ENCODE measurements around the gene RASGRF1. TPM values are rescaled to one million over a fixed set of nuclear protein-coding genes. Genes with fewer than 3 reads are reported as not detected.
"Not testable (repeated sequence)": the region's sequence is repeated elsewhere in the genome, so short reads cannot be mapped to it uniquely, and the experiment has no call there.

The RASGRF1 gene, protein sequence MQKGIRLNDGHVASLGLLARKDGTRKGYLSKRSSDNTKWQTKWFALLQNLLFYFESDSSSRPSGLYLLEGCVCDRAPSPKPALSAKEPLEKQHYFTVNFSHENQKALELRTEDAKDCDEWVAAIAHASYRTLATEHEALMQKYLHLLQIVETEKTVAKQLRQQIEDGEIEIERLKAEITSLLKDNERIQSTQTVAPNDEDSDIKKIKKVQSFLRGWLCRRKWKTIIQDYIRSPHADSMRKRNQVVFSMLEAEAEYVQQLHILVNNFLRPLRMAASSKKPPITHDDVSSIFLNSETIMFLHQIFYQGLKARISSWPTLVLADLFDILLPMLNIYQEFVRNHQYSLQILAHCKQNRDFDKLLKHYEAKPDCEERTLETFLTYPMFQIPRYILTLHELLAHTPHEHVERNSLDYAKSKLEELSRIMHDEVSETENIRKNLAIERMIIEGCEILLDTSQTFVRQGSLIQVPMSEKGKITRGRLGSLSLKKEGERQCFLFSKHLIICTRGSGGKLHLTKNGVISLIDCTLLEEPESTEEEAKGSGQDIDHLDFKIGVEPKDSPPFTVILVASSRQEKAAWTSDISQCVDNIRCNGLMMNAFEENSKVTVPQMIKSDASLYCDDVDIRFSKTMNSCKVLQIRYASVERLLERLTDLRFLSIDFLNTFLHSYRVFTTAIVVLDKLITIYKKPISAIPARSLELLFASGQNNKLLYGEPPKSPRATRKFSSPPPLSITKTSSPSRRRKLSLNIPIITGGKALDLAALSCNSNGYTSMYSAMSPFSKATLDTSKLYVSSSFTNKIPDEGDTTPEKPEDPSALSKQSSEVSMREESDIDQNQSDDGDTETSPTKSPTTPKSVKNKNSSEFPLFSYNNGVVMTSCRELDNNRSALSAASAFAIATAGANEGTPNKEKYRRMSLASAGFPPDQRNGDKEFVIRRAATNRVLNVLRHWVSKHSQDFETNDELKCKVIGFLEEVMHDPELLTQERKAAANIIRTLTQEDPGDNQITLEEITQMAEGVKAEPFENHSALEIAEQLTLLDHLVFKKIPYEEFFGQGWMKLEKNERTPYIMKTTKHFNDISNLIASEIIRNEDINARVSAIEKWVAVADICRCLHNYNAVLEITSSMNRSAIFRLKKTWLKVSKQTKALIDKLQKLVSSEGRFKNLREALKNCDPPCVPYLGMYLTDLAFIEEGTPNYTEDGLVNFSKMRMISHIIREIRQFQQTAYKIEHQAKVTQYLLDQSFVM (N-terminal part only)
- total RNA-seq, result under 1 TPM; 0.09 to 0.10 TPM
- long read RNA-seq, donor 1, result 0 reads
- long read RNA-seq, donor 2, partial matches to known transcripts, result 0 of 1 reads
- long read RNA-seq, donor 2, other reads (novel, unspliced or antisense), result 1 of 1 reads

DNA sequence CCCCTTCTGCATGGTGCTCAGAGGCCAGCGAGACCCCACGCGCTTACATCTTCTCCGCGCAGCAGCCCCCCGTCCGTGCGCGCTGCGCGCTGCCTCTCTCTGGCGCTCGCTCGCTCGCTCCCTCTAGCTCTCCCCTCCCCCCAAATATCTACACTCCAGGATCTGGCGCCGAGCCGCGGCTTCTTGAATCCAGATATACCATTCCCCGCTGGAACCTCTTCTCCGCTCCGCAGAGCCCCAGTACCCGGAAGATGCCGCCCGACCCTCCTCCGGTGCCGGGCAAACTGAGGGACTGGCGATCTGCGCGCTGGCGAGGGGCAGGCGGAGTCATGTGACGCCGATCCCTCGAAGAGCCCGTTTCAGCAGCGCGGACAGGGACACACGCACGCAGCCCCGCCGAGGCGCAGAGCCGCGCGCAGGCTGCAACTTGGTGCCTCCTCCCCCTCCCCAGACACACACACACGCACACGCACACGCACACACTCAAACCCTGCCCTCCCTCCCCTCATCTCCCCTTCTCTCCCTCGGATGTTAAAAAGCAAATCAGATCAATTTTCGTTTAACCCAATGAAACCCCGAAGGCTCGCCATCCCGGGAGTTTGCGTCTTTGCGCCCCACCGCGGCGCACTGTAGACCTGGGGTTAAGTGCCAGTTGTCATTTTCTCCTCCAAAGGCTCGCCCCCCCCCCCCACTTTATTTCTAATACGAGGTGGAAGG lies at the start of gene RASGRF1:
Gene RASGRF1 (minus strand): TSS at position 294 of the 717 bp plus-strand sequence. CDS start 282 bp downstream, at position 12.
- intact Hi-C loops (cut with DNase I), result no loop called here
- no peak for DNase-seq (ENCODE audit: low spot score)

DNA sequence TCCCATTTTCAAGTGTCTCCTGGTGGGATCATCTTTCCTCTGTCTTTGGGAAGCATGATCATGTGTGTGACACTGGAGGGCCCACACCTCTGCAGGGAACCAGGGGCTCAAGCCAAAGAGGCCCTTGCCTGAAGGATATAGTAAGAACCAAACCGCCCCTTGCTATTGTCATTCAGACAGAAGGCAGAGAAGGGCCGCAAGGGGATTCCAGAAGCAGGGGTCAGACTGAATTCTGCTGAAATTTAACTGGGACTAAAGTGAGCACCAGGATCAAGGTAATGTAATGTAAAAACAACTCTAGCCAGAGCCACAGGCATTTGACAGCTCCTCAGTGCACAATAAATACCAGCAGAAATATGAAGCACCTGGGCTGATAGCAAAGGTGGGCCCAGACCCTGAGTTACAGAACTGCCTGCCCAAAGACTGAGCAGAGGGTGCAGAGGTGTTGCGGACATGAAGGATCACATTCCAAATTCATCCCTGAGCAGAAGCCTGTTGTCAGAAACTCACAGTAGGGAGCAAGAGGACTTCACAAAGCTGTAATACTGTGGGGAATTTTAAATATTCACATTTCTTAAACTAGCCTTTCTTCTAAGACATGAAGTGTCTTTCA lies 46.0 kb upstream of the RASGRF1 start:
- intact Hi-C loops (cut with DNase I), result no loop called here
- DNase-seq (ENCODE audit: low spot score), result no peak

DNA sequence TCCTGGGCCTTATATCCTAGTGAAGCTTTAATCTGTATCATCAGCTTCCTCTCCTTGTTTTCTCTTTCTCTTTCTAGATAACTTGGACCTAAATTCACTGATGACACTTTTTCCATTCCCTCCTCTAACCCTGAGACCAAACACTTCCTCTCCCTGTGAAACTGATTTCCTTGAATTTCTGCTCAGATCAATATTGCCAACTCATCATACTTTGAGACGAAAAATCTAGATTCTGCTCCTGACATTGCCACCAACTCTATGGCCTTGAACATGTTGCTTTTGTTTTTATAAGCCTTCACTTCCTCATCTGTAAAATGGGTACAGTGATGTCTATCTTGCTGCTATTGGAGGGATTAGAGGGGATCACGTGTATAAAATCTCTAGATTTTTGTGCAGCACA lies 42.7 kb upstream of the RASGRF1 start:
- intact Hi-C loops (cut with DNase I), result no loop called here
- DNase-seq (ENCODE audit: low spot score), result no peak

DNA sequence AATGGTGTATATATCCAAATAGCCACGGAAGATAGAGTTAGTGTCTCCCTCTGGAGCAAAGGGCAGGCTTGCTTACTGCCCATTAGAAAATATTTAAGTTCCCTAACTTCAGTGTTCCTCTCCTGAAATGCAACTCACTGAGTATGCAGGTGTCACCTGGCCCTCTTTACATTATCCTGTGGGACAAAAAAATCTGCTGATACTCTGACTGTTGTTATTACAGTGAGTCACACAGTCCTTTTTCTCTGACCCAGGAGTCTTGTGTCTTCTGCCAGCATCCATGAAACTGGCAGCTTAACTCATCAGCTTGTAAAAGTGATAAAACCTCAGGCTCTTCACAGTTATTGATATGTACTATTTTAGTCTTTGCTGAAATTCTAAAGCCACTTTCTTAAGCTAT lies 42.2 kb upstream of the RASGRF1 start:
- intact Hi-C loops (cut with DNase I), result no loop called here
- DNase-seq (ENCODE audit: low spot score), result no peak

DNA sequence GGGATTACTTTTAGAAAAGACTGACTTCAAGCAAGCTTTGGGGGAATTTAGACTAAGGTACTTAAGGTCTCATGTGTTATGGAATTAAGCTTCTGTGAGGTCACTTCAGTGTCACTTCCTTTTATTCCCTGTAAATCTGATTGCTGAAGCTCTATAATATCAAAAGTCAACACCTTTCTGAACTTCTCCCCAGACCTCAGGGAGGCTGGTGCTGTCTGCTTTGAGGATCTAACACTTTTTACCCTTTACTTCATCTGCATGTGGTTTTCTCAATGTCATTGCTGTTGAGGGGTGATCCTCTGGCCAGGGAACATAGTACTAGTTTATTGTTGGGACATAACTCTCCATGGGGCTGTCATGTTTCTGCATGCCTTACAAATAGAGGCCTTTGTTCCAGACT lies 41.8 kb upstream of the RASGRF1 start:
- intact Hi-C loops (cut with DNase I), result no loop called here
- no peak for DNase-seq (ENCODE audit: low spot score)

DNA sequence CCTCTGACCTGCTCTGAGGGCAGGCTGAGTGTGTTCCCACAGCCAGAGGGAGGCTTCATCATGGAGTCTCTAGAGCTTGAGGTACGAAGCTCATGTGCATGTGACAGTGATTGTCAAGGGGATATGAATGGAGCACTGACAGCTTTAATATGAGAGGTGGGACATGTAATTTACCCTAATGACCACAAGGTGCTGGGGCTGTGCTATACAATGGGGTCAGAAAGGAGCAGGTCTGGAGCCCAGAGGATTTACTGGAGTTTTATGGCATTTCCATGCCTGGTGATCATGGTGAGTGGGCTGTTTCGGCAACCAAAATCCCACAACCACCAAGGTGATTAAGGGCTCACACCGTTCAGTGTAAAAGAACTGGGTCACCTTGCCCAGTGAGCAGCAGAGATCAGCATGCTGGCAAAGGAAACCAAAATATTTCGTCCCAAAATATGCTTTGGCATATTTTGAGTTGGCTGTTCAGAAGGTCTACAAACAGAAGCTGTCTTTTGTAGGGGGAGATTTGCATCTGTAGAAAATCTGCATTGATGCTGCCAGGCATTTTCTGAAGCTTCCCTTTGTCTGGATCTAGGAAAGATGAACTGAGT lies 40.1 kb upstream of the RASGRF1 start:
- intact Hi-C loops (cut with DNase I), result no loop called here
- DNase-seq (ENCODE audit: low spot score), result no peak

DNA sequence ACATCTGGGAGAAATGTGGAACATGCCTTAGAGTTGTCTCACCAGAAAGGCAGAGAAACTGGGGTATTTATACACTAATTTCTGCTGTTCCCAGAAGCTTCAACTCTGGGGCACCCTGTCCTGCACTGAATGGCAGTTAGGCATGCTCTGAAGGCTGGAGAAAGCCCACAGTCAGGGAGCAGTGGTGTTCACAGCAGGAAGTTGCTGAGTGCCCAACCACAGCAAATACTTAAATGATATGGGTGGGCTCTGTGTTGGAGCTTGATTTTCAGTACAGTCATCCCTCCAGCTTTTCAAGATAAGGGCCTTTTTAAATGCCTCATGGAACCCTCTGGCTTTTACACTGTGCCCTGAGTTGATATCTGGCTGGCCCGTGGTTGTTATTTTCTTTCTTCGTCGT lies 38.7 kb upstream of the RASGRF1 start:
- intact Hi-C loops (cut with DNase I), result no loop called here
- DNase-seq (ENCODE audit: low spot score), result no peak

DNA sequence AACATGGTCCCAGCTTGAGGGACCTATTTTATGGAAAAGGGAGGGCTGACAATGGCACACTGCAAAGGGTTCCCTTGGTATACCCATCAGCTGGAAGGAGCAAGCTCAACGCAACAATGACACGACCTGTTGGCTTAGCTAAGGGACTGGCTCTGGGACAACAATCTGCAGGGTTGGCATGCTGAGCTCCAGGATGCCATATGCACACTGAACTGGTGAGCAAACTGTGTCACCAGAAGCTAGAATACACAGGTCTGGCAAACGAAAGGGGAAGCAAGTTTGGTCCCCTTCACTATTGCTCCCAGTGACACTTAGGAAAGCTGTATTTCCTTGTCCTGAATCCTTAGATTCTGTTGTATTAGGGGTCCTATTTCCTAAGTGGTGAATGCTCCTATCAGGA lies 38.0 kb upstream of the RASGRF1 start:
- no peak for DNase-seq (ENCODE audit: low spot score)
- intact Hi-C loops (cut with DNase I), result no loop called here

DNA sequence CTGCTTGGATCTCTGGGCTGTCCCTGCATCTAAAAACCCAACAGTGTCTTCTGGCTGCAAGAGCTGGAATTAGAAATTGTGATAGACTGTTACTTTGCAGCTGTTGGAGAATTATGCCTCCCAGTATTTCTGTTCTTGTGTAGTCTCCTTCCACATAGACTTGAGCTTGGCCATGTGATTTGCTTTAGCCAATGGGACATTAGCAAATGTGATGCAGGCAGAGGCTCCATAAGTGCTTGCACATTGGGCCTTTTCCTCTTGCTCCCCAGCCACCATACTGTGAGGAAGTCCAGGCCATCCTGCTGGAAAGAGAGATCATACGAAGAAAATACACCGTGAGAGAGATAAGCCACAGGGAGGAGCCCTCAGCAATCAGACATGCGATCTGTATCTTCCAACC lies 33.8 kb upstream of the RASGRF1 start:
- intact Hi-C loops (cut with DNase I), result no loop called here
- DNase-seq (ENCODE audit: low spot score), result no peak

DNA sequence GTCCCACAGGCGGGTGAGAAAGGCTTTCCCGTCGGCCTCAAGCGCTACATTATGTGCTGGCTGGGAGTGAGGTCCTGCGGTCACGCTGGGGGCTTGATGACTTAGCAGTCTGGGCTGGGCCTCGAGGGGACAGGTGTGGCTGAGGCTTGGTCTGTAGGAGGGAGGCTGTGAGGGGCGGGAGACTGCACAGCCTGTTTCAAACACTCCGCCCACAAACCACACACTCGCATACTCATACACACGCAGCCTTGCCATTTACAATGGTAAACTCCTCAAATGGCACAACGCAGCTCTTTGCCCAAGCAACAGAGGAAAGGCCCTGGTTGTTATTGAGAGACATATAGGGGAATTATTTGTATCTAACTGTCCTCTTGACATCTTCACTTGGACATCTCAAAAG lies 32.4 kb upstream of the RASGRF1 start:
- intact Hi-C loops (cut with DNase I), result no loop called here
- DNase-seq (ENCODE audit: low spot score), result no peak

DNA sequence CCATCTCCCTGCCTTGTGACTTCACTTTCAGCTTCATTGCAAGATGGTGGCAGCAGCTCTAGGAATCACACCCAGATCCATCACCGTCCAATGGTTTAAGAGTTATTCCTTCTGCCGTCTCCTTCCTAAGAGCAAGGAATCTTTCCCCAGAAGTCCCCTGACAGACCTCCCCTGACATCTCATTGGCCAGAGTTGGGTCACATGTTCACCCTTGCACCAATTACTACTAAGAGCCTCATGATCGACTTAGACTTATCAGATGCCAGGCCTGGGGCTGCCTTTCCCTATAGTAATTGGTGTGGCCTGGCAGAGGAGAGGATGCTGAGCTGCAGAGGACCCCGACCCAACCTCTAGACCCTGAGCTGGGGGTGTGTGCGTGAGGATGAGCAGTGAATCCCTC lies 31.8 kb upstream of the RASGRF1 start:
- no peak for DNase-seq (ENCODE audit: low spot score)
- intact Hi-C loops (cut with DNase I), result no loop called here

DNA sequence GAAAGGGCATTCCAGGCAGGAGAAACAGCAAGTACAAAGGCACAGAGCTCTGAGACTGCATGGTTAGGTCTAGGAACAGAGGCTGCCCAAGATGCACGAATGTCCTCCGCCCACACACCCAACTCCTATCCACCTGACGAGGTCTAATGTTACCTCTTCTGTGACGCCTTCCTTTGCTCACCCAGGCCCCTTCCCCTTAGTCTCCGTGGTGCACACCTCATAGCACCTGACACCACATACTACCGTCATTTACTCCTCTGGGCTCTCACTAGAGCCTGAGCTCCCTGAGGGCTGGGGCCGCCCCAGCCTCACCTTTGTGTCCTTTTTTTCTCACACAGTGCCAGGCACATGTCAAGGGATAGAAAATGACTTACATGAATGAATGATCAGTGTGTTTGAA lies 31.0 kb upstream of the RASGRF1 start:
- DNase-seq (ENCODE audit: low spot score), result no peak
- intact Hi-C loops (cut with DNase I), result no loop called here

DNA sequence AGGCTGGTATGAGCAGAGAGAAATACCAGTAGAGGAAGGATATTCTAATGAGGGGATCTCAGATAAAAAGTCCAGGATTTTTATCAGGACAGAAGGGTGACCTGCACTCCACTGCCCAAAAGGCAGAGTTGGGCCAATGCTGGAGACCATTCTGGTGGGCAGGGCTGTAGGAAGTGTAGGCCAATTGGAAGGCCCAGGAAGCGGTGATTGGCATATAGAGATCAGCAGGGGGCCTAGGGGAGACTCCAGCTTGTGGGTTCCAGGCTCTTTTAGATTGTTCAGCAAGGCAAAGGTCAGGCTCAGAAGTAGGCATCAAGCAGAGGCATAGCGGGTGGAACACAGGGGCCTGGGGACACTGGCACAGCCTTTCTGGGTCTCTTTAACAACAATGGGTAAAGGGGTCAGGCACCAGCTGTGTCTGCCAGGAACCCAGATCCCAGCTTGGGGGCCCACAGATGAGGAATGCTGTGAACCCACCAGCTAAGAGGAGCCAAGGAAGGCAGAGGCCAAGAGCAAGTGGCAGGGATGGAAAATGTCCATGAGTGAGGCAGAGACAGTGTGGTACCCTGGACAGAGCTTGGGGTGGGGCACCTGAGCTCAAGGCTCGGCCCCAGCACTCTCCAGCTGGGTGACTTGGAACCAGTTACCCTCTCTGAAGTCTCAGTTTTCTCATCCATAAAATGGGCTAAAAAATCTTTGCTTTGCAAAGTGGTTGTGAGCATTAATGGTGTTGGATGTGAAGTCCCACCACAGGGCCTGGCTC lies 27.0 kb upstream of the RASGRF1 start:
- DNase-seq (ENCODE audit: low spot score), result no peak
- intact Hi-C loops (cut with DNase I), result no loop called here

DNA sequence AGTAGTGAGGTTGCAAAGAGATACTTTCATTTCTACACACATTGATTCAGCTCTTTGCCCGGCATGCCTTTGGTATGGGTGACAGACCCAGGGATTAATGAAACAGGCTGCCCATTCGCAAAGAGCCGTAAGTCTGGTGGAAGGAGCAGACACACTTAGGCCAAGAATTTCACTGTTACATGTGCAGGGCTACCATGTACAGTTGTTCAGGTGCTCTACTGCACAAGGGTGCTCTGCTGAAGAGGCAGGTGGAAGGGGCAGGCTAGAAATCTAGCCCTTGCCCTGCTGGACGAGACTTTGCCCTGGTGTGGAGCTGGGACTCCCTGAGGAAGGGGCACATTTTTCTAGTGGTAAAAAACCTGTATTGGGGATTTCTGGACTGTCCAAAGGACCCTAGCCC lies 26.2 kb upstream of the RASGRF1 start:
- intact Hi-C loops (cut with DNase I), result no loop called here
- no peak for DNase-seq (ENCODE audit: low spot score)

DNA sequence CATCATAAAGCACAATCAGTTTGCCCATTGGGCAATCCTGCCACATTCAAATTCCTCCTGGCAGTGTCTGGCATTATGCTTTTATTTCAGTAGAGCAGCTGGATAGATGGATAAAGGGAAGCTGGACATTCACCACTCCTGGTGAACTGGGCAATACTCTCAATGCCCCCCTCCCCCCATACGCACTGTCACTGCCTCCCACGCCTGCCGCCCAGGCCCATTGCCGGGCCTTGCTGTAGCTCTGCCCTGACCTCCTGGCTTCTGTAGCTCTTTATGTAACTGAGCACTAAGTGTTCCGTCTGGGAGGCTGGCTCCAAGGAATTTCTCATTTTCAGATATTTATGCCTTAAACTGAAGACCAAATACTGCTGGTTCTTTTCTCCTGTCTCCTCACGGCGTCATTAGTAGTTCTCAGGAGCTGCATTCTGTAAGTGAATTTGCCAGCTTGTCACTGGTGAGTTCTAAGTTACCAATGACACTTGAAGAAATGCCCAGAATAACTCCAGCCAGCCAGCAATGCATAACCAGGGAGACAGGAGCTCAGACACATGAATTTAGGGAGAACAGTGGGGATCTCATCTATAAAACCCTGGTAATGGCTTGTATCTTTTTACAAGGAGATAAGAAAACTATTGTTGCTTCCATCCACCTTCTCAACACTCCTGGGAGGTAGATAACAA lies 25.5 kb upstream of the RASGRF1 start:
- intact Hi-C loops (cut with DNase I), result no loop called here
- no peak for DNase-seq (ENCODE audit: low spot score)

DNA sequence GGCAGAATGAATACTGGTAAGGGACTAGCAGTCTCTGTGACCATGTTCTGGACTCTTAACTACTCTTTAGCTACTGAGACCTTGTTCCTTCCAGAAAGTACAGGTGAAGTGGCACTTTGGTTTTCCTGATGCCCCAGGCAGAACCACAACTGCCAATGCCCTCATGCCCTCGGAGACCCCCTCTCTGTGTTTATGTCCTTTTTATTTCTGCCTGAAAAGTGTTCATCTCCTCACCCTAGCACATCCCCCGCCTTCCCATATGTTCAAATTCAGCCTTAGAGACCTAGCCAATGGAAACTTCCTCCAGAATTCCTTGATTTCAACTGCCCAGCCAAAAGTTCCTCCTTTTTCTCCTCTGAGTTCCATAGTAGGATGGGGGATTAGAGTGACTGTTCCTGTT lies 23.3 kb upstream of the RASGRF1 start:
- DNase-seq (ENCODE audit: low spot score), result no peak
- intact Hi-C loops (cut with DNase I), result no loop called here

DNA sequence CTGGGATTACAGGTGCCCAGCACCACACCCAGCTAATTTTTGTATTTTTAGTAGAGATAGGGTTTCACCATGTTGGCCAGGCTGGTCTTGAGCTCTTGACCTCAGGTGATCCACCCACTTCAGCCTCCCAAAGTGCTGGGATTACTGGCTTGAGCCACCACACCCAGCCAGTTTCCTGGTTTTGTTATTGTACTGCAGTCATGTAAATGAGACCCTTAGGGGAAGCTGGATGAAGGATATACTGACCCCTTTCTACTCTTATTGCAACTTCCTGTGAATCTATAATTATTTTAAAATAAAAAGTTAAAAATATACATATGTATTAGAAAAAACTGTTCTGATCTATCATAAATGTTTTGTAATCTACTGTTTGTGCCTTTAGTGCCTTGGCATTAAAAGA lies 20.8 kb upstream of the RASGRF1 start:
- DNase-seq (ENCODE audit: low spot score); intact Hi-C loops (cut with DNase I): not testable (repeated sequence)

Measured in posterior vena cava (tissue), 2 donors.